ENCODE data around the gene MAP2K7. TPM values are rescaled to one million over a fixed set of nuclear protein-coding genes. Genes with fewer than 3 reads are reported as not detected.

MAP2K7 gene
- total and polyA plus RNA-seq, 3 experiments from 2014 or later = 2.0 to 38.3 (median 35.9) TPM

- no peak for DNase-seq
- Histone ChIP-seq H3K27me3 (ENCODE audit: insufficient read depth, low read length, poor library complexity, severe bottlenecking) (no peaks in the 10 kb centered on the region), H3K9me3 (ENCODE audit: low read length) (no peaks in the 10 kb centered on the region), H3K4me1 (ENCODE audit: insufficient read depth, low read length) (peaks cover 27% of the 10 kb centered on the region), H3K4me3 (ENCODE audit: low read length) (no peak overlapping the region), H3K27ac (ENCODE audit: low read depth, low read length) (no peak overlapping the region), H3K36me3 (ENCODE audit: insufficient read depth, low read length) (peaks cover 8% of the 10 kb centered on the region)
- ChIA-PET POLR2A (interaction anchor here (0.8 to 1.2 kb wide), 3 partner anchors 9 to 12 kb away, joined by 3 read pairs; partner anchors contain the start of gene SNAPC2), CTCF (interaction anchor here (2.1 kb wide), 1 partner anchor 9 kb away, joined by 8 read pairs; no protein-coding TSS in a partner anchor)
- Mint-ChIP-seq H3K27me3 (peaks cover 0 to 5% of the 10 kb centered on the region in 2 donors), H3K36me3 (peaks cover 3 to 51% (median 10%) of the 10 kb centered on the region in 3 donors), H3K4me1 (peaks cover 13 to 32% (median 16%) of the 10 kb centered on the region in 3 donors), H3K27ac (peak overlapping the region in 1 of 8 donors; percentile 81), H3K4me3 (peak overlapping the region in 2 of 7 donors; percentile 18 to 24), H3K9me3 (no peaks in the 10 kb centered on the region)
Observed at GRCh38 chr19:7908742-7909461, 5.2 kb downstream of the MAP2K7 start.

GRCh38 chr19:7909471-7910067 is 5.9 kb downstream of the MAP2K7 start:
- H3K27me3 Mint-ChIP-seq = peaks cover under 1 to 4% of the 10 kb centered on the region in 2 donors
- H3K27ac Mint-ChIP-seq = no peak overlapping the region
- no peak overlapping the region for H3K4me3 ChIP-seq (ENCODE audit: low read length)
- peaks cover 3 to 48% (median 10%) of the 10 kb centered on the region in 3 donors for H3K36me3 Mint-ChIP-seq
- H3K9me3 Mint-ChIP-seq = no peaks in the 10 kb centered on the region
- POLR2A ChIA-PET = interaction anchor here (0.8 to 1.2 kb wide), 3 partner anchors 8 to 11 kb away, joined by 3 read pairs; partner anchors contain the start of gene SNAPC2
- H3K36me3 ChIP-seq (ENCODE audit: insufficient read depth, low read length) = peaks cover 8% of the 10 kb centered on the region
- H3K27me3 ChIP-seq (ENCODE audit: insufficient read depth, low read length, poor library complexity, severe bottlenecking) = no peaks in the 10 kb centered on the region
- H3K4me1 Mint-ChIP-seq = peaks cover 10 to 28% (median 13%) of the 10 kb centered on the region in 3 donors
- no peak overlapping the region for H3K27ac ChIP-seq (ENCODE audit: low read depth, low read length)
- peaks cover 24% of the 10 kb centered on the region for H3K4me1 ChIP-seq (ENCODE audit: insufficient read depth, low read length)
- CTCF ChIA-PET = no interaction called here
- no peak overlapping the region for H3K4me3 Mint-ChIP-seq
- no peaks in the 10 kb centered on the region for H3K9me3 ChIP-seq (ENCODE audit: low read length)
- DNase-seq = no peak

- Histone ChIP-seq H3K4me1 (ENCODE audit: insufficient read depth, low read length) (peaks cover 14% of the 10 kb centered on the region), H3K27me3 (ENCODE audit: insufficient read depth, low read length, poor library complexity, severe bottlenecking) (peaks cover 2% of the 10 kb centered on the region), H3K4me3 (ENCODE audit: low read length) (no peak overlapping the region), H3K36me3 (ENCODE audit: insufficient read depth, low read length) (peaks cover 8% of the 10 kb centered on the region), H3K9me3 (ENCODE audit: low read length) (no peaks in the 10 kb centered on the region), H3K27ac (ENCODE audit: low read depth, low read length) (no peak overlapping the region)
- H3K27me3 Mint-ChIP-seq = peaks cover 4 to 7% of the 10 kb centered on the region in 2 donors
- H3K4me1 Mint-ChIP-seq = peaks cover 4 to 22% (median 6%) of the 10 kb centered on the region in 3 donors
- no peak overlapping the region for H3K4me3 Mint-ChIP-seq
- H3K36me3 Mint-ChIP-seq = peaks cover 3 to 42% (median 10%) of the 10 kb centered on the region in 3 donors
- DNase-seq = no peak
- H3K9me3 Mint-ChIP-seq = no peaks in the 10 kb centered on the region
- POLR2A ChIA-PET = no interaction called here
- CTCF ChIA-PET = interaction anchor here (1.5 to 1.7 kb wide), 2 partner anchors 34 to 230 kb away, joined by 3 to 4 read pairs; partner anchors contain the start of gene TRAPPC5
- H3K27ac Mint-ChIP-seq = no peak overlapping the region
Observed at GRCh38 chr19:7910321-7911161, 6.9 kb downstream of the MAP2K7 start.

GRCh38 chr19:7911508-7912143 is 7.9 kb downstream of the MAP2K7 start:
- peaks cover 9 to 12% of the 10 kb centered on the region in 2 donors for H3K27me3 Mint-ChIP-seq
- Histone ChIP-seq H3K27me3 (ENCODE audit: insufficient read depth, low read length, poor library complexity, severe bottlenecking) (peaks cover 7% of the 10 kb centered on the region), H3K36me3 (ENCODE audit: insufficient read depth, low read length) (peaks cover 8% of the 10 kb centered on the region), H3K4me1 (ENCODE audit: insufficient read depth, low read length) (peaks cover 11% of the 10 kb centered on the region), H3K4me3 (ENCODE audit: low read length) (no peak overlapping the region), H3K27ac (ENCODE audit: low read depth, low read length) (no peak overlapping the region), H3K9me3 (ENCODE audit: low read length) (no peaks in the 10 kb centered on the region)
- H3K27ac Mint-ChIP-seq = peak overlapping the region in 1 of 8 donors; percentile 42
- H3K4me1 Mint-ChIP-seq = peaks cover 5 to 21% (median 8%) of the 10 kb centered on the region in 3 donors
- no peaks in the 10 kb centered on the region for H3K9me3 Mint-ChIP-seq
- DNase-seq = no peak
- no peak overlapping the region for H3K4me3 Mint-ChIP-seq
- peaks cover 3 to 35% (median 10%) of the 10 kb centered on the region in 3 donors for H3K36me3 Mint-ChIP-seq
- POLR2A ChIA-PET = interaction anchor here (1.1 kb wide), 1 partner anchor 9 kb away, joined by 5 read pairs; the partner anchor contains the start of gene SNAPC2
- CTCF ChIA-PET = interaction anchor here (1.1 to 1.7 kb wide), 3 partner anchors 9 to 231 kb away, joined by 3 to 4 read pairs (median 3); partner anchors contain the start of genes SNAPC2 and TRAPPC5

- POLR2A ChIA-PET = interaction anchor here (1.1 kb wide), 1 partner anchor 8 kb away, joined by 5 read pairs; the partner anchor contains the start of gene SNAPC2
- DNase-seq = no peak
- no peaks in the 10 kb centered on the region for H3K9me3 ChIP-seq (ENCODE audit: low read length)
- Mint-ChIP-seq H3K4me1 (peaks cover 10 to 24% (median 11%) of the 10 kb centered on the region in 3 donors), H3K36me3 (peaks cover 3 to 34% (median 10%) of the 10 kb centered on the region in 3 donors), H3K9me3 (no peaks in the 10 kb centered on the region), H3K27me3 (peaks cover 13 to 15% of the 10 kb centered on the region in 2 donors), H3K4me3 (no peak overlapping the region), H3K27ac (peak overlapping the region in 1 of 8 donors; percentile 42)
- H3K4me3 ChIP-seq (ENCODE audit: low read length) = no peak overlapping the region
- no peak overlapping the region for H3K27ac ChIP-seq (ENCODE audit: low read depth, low read length)
- CTCF ChIA-PET = interaction anchor here (1.1 to 1.7 kb wide), 2 partner anchors 8 to 231 kb away, joined by 3 read pairs; partner anchors contain the start of genes SNAPC2 and TRAPPC5
- peaks cover 14% of the 10 kb centered on the region for H3K4me1 ChIP-seq (ENCODE audit: insufficient read depth, low read length)
- H3K36me3 ChIP-seq (ENCODE audit: insufficient read depth, low read length) = peaks cover 8% of the 10 kb centered on the region
- H3K27me3 ChIP-seq (ENCODE audit: insufficient read depth, low read length, poor library complexity, severe bottlenecking) = peaks cover 10% of the 10 kb centered on the region
Observed at GRCh38 chr19:7912144-7912696, 8.5 kb downstream of the MAP2K7 start.

- no peak for DNase-seq
- Mint-ChIP-seq H3K9me3 (no peaks in the 10 kb centered on the region), H3K4me1 (peaks cover 10 to 22% (median 12%) of the 10 kb centered on the region in 3 donors), H3K27ac (no peak overlapping the region), H3K27me3 (peaks cover 14 to 17% of the 10 kb centered on the region in 2 donors), H3K36me3 (peaks cover 3 to 33% (median 10%) of the 10 kb centered on the region in 3 donors), H3K4me3 (no peak overlapping the region)
- peaks cover 8% of the 10 kb centered on the region for H3K36me3 ChIP-seq (ENCODE audit: insufficient read depth, low read length)
- CTCF ChIA-PET = no interaction called here
- peaks cover 13% of the 10 kb centered on the region for H3K4me1 ChIP-seq (ENCODE audit: insufficient read depth, low read length)
- H3K4me3 ChIP-seq (ENCODE audit: low read length) = no peak overlapping the region
- H3K27ac ChIP-seq (ENCODE audit: low read depth, low read length) = no peak overlapping the region
- no peaks in the 10 kb centered on the region for H3K9me3 ChIP-seq (ENCODE audit: low read length)
- POLR2A ChIA-PET = no interaction called here
- peaks cover 13% of the 10 kb centered on the region for H3K27me3 ChIP-seq (ENCODE audit: insufficient read depth, low read length, poor library complexity, severe bottlenecking)
Observed at GRCh38 chr19:7912697-7913564, 9.3 kb downstream of the MAP2K7 start.

Measured in CD8-positive, alpha-beta memory T cell (primary cell).